Neural cell (in vitro differentiated cells): ENCODE results near the gene ATP8B1. TPM values are rescaled to one million over a fixed set of nuclear protein-coding genes. Genes with fewer than 3 reads are reported as not detected.

Experiments used
- H2AFZ ChIP-seq: fragments of 200-600, 300-800 bp; sonication (generic), shearing (Covaris generic); 2 replicates; pipeline ENCODE4 v1.6.0; 2014; ENCODE audit warnings: low read depth, mild to moderate bottlenecking, antibody characterized with exemption, low read length, moderate library complexity
- H3F3A ChIP-seq: fragments of 200-600 bp; shearing (Covaris generic); 2 replicates; pipeline ENCODE4 v1.6.1; 2016; ENCODE audit warnings: mild to moderate bottlenecking, moderate library complexity, mixed read lengths, antibody characterized with exemption, low read length; ENCODE audit not compliant: insufficient read depth, poor library complexity, severe bottlenecking
- H3K27ac ChIP-seq: fragments of 200-600, 300-800 bp; sonication (generic), shearing (Covaris generic); 2 replicates; pipeline ENCODE4 v1.5.1; 2014; ENCODE audit warnings: mild to moderate bottlenecking, low read length, moderate library complexity
- H3K27me3 ChIP-seq: fragments of 300-800, 200-600 bp; sonication (generic), shearing (Covaris generic); 2 replicates; pipeline ENCODE4 v1.6.0; 2014; ENCODE audit warnings: mild to moderate bottlenecking, low read depth, low read length, moderate library complexity; ENCODE audit not compliant: insufficient read depth
- H3K36me3 ChIP-seq: fragments of 300-800, 200-600 bp; sonication (generic), shearing (Covaris generic); 2 replicates; pipeline ENCODE4 v1.5.1; 2014; ENCODE audit warnings: mild to moderate bottlenecking, antibody characterized with exemption, low read length, moderate library complexity; ENCODE audit not compliant: insufficient read depth
- H3K4me2 ChIP-seq: fragments of 300-800, 200-600 bp; sonication (generic), shearing (Covaris generic); 2 replicates; pipeline ENCODE4 v1.6.0; 2014; ENCODE audit warnings: mild to moderate bottlenecking, low read length
- H3K4me3 ChIP-seq: fragments of 300-800, 200-600 bp; sonication (generic), shearing (Covaris generic); 2 replicates; pipeline ENCODE4 v1.5.1; 2014; ENCODE audit warnings: mild to moderate bottlenecking, low read length, moderate library complexity
- H3K79me2 ChIP-seq: fragments of 200-600 bp; shearing (Covaris generic); replicated peaks from 2 replicates; pipeline ENCODE4 v1.6.0; 2014; ENCODE audit warnings: mild to moderate bottlenecking, low read length, moderate library complexity; ENCODE audit not compliant: insufficient read depth
- H3K9ac ChIP-seq: fragments of 300-800, 200-600 bp; sonication (generic), shearing (Covaris generic); 2 replicates; pipeline ENCODE4 v1.6.1; 2016; ENCODE audit warnings: mild to moderate bottlenecking, low read length, mixed read lengths
- H3K9me2 ChIP-seq: fragments of 200-600 bp; shearing (Covaris generic); 2 replicates; pipeline ENCODE4 v1.6.1; 2016; ENCODE audit warnings: mild to moderate bottlenecking, low read length, mixed read lengths; ENCODE audit not compliant: insufficient read depth
- H3K9me3 ChIP-seq: fragments of 200-600, 300-800 bp; sonication (generic), shearing (Covaris generic); 2 replicates; pipeline ENCODE4 v1.6.1; 2016; ENCODE audit warnings: mild to moderate bottlenecking, mixed run types, low read length, moderate library complexity, mixed read lengths
- H4K20me1 ChIP-seq: fragments of 200-600 bp; shearing (Covaris generic); 2 replicates; pipeline ENCODE4 v1.6.1; 2016; ENCODE audit warnings: mild to moderate bottlenecking, mixed run types; ENCODE audit not compliant: insufficient read depth
- CTCF ChIP-seq: fragments of 450-650 bp; IDR thresholded peaks from 2 replicates; pipeline ENCODE4 v1.5.1; 2014; ENCODE audit warnings: antibody characterized with exemption, mild to moderate bottlenecking, moderate library complexity; ENCODE audit not compliant: poor library complexity, severe bottlenecking
- EP300 ChIP-seq: fragments of 450-650 bp; conservative IDR thresholded peaks from 2 replicates; pipeline ENCODE4 v1.6.1; 2014; ENCODE audit warnings: antibody characterized with exemption, mild to moderate bottlenecking, moderate library complexity; ENCODE audit not compliant: poor library complexity, severe bottlenecking
- EZH2 ChIP-seq: fragments of 200-600, 300-800 bp; shearing (Covaris generic), sonication (generic); IDR thresholded peaks from 2 replicates; pipeline ENCODE4 v1.6.1; 2014; ENCODE audit warnings: antibody characterized with exemption, low read length, borderline replicate concordance, mild to moderate bottlenecking; ENCODE audit not compliant: insufficient read depth, poor library complexity, severe bottlenecking
- MXI1 ChIP-seq: fragments of 450-650 bp; conservative IDR thresholded peaks from 2 replicates; pipeline ENCODE4 v1.6.1; 2014; ENCODE audit warnings: antibody characterized with exemption, mild to moderate bottlenecking; ENCODE audit not compliant: poor library complexity, severe bottlenecking
- POLR2AphosphoS5 ChIP-seq: IDR thresholded peaks from 2 replicates; pipeline ENCODE4 v1.6.1; 2012
- RAD21 ChIP-seq: fragments of 450-650 bp; conservative IDR thresholded peaks from 2 replicates; pipeline ENCODE4 v1.6.1; 2014; ENCODE audit warnings: antibody characterized with exemption, mild to moderate bottlenecking, moderate library complexity
- REST ChIP-seq: IDR thresholded peaks from 2 replicates; pipeline ENCODE4 v1.6.1; 2012; ENCODE audit warnings: borderline replicate concordance
- SMC3 ChIP-seq: fragments of 450-650 bp; conservative IDR thresholded peaks from 2 replicates; pipeline ENCODE4 v1.6.1; 2014; ENCODE audit warnings: antibody characterized with exemption, mild to moderate bottlenecking, moderate library complexity; ENCODE audit not compliant: poor library complexity
- TAF1 ChIP-seq: IDR thresholded peaks from 2 replicates; pipeline ENCODE4 v1.6.1; 2012; ENCODE audit warnings: low read depth
- polyA plus RNA-seq: library from polyadenylated mRNA; depleted of rRNA; stranded (reverse); fragments of >200 nt; gene quantifications from 2 replicates; pipeline ENCODE4 v1.2.3, GENCODE V29; 2014

ATP8B1 gene
- polyA plus RNA-seq, 1 donor from 2014 or later, result not detected

DNA sequence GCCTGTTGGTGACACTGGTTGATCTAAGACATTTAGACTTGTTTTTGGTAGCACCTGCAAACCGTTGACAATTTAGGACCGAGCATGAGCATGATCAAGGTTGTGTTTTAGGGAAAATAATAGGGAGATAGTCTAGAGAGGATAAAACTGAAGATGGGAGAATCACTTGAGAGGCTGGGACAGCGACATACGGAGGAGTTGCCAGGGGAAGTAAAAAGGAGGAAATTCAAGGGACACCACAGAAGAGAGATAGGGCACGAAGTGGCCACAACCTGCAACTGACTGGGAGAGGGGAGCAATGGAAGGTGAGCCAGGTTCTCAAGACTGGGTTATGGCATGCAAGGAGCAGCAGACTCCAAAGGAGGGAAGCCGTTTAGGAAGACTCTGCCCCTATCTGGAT, 1.4 kb upstream of the ATP8B1 start:
- no peaks in the 10 kb centered on the region for H3K9me3 ChIP-seq
- peaks cover 57% of the 10 kb centered on the region for H3K27me3 ChIP-seq
- no peaks in the 10 kb centered on the region for H3F3A ChIP-seq
- H3K9me2 ChIP-seq, result no peaks in the 10 kb centered on the region
- H3K4me2 ChIP-seq, result no peak overlapping the region
- no peaks in the 10 kb centered on the region for H3K79me2 ChIP-seq
- H4K20me1 ChIP-seq, result no peaks in the 10 kb centered on the region
- H3K27ac ChIP-seq, result no peak overlapping the region
- no peak for TF ChIP-seq SMC3
- no peak for TF ChIP-seq TAF1
- no peak for TF ChIP-seq EP300
- no peak for TF ChIP-seq CTCF
- TF ChIP-seq POLR2AphosphoS5, result no peak
- TF ChIP-seq MXI1, result no peak
- TF ChIP-seq REST, result no peak
- no peak for TF ChIP-seq EZH2
- no peak for TF ChIP-seq RAD21
- no peak overlapping the region for H2AFZ ChIP-seq
- H3K36me3 ChIP-seq, result no peaks in the 10 kb centered on the region
- no peak overlapping the region for H3K9ac ChIP-seq
- H3K4me3 ChIP-seq, result no peak overlapping the region

DNA sequence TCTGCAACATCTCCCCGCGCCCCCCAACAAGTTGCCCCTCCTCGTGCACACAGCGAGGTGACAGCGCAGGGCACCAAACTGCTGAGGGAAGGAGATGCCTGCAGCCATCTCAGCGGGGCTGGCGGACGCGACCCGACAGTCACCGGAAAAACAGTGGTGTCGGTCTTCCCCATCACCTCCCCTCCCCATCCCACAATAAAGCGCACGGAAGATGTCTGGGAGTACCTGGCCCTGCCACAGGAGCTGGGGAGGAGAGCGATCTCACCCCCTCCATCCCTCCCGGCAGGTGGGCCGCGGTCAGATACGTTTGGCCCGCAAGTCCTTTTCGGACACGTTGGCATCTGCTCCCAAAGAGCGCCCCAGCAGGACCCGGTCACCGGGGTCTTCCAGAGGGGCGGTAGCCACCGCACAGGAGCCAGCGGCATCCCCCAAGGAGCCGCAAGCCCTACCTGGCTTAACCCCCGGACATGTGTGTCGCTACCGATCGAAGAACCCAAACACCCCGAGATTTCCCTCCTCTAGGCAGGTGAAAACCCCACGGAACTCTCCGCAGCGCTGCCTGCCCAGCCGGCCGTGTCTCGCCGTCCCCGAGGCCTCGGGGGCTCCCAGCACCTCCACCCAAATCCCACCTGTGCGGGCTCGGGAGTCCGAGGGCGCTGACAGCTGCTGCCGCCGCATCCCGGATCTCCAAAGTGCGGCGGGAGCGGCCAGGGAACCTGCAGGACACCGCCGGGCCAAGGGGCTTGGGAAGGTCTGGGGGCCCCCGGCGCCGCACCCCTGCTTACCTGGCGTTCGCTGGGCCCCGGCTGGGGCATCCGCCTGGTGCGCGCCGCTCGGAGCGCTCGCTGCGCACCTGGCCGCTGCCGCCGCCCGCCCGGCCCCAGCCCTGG, 657 bp downstream of the ATP8B1 start:
- H3K27me3 ChIP-seq, result peaks cover 63% of the 10 kb centered on the region
- H3K36me3 ChIP-seq, result no peaks in the 10 kb centered on the region
- H3K9ac ChIP-seq, result peak overlapping the region; percentile 26
- no peaks in the 10 kb centered on the region for H3K9me2 ChIP-seq
- H3K4me2 ChIP-seq, result peak overlapping the region; percentile 82
- no peaks in the 10 kb centered on the region for H3K9me3 ChIP-seq
- no peaks in the 10 kb centered on the region for H4K20me1 ChIP-seq
- H3K4me3 ChIP-seq, result peak overlapping the region; percentile 75
- H2AFZ ChIP-seq, result no peak overlapping the region
- no peaks in the 10 kb centered on the region for H3F3A ChIP-seq
- no peaks in the 10 kb centered on the region for H3K79me2 ChIP-seq
- TF ChIP-seq POLR2AphosphoS5 (no peak), MXI1 (no peak), SMC3 (no peak), TAF1 (no peak), CTCF (no peak), EP300 (no peak), REST (no peak)
- H3K27ac ChIP-seq, result no peak overlapping the region
